Activated T-cell treated with anti-CD3 and anti-CD28 coated beads, Interleukin-2, amount 50 U/mL, for 24 hours (primary cell): ENCODE measurements around the gene PVALB.

ENCODE experiments used
- DNase-seq: peaks from one replicate; pipeline ENCODE4 v3.0.0-alpha.2; 2020
- H3K27ac Mint-ChIP-seq: 2 replicates; pipeline ENCODE4 v1.8.0; 2020; ENCODE audit warnings: mild to moderate bottlenecking, mixed read lengths
- H3K27me3 Mint-ChIP-seq: 2 replicates; pipeline ENCODE4 v1.8.0; 2020; ENCODE audit warnings: mixed read lengths
- H3K36me3 Mint-ChIP-seq: 2 replicates; pipeline ENCODE4 v1.8.0; 2020; ENCODE audit warnings: low read depth, mixed read lengths
- H3K4me1 Mint-ChIP-seq: 2 replicates; pipeline ENCODE4 v1.8.0; 2020; ENCODE audit warnings: low read depth, mixed read lengths
- H3K4me3 Mint-ChIP-seq: 2 replicates; pipeline ENCODE4 v1.8.0; 2020; ENCODE audit warnings: mild to moderate bottlenecking, moderate library complexity, mixed read lengths
- H3K9me3 Mint-ChIP-seq: 2 replicates; pipeline ENCODE4 v1.8.0; 2020; ENCODE audit warnings: mixed read lengths

The PVALB gene

GRCh38 chr22:36830601-36831000 lies 13.8 kb upstream of the PVALB start:
- H3K27ac Mint-ChIP-seq, result no peak overlapping the region
- H3K4me1 Mint-ChIP-seq, result peaks cover 22% of the 10 kb centered on the region
- DNase-seq, result no peak
- H3K4me3 Mint-ChIP-seq, result no peak overlapping the region
- peaks cover 30% of the 10 kb centered on the region for H3K27me3 Mint-ChIP-seq
- no peaks in the 10 kb centered on the region for H3K9me3 Mint-ChIP-seq
- H3K36me3 Mint-ChIP-seq, result no peaks in the 10 kb centered on the region

GRCh38 chr22:36829370-36830002 lies 12.7 kb upstream of the PVALB start:
- H3K4me1 Mint-ChIP-seq, result peaks cover 22% of the 10 kb centered on the region
- peaks cover 30% of the 10 kb centered on the region for H3K27me3 Mint-ChIP-seq
- H3K36me3 Mint-ChIP-seq, result no peaks in the 10 kb centered on the region
- no peak for DNase-seq
- H3K27ac Mint-ChIP-seq, result no peak overlapping the region
- no peak overlapping the region for H3K4me3 Mint-ChIP-seq
- H3K9me3 Mint-ChIP-seq, result no peaks in the 10 kb centered on the region

GRCh38 chr22:36828815-36829214 lies 12.0 kb upstream of the PVALB start:
- Mint-ChIP-seq H3K9me3 (no peaks in the 10 kb centered on the region), H3K36me3 (no peaks in the 10 kb centered on the region), H3K27me3 (peaks cover 32% of the 10 kb centered on the region), H3K4me3 (no peak overlapping the region), H3K27ac (no peak overlapping the region), H3K4me1 (peaks cover 22% of the 10 kb centered on the region)
- no peak for DNase-seq

GRCh38 chr22:36826262-36826661 lies 9.4 kb upstream of the PVALB start:
- H3K4me3 Mint-ChIP-seq, result no peak overlapping the region
- H3K36me3 Mint-ChIP-seq, result no peaks in the 10 kb centered on the region
- H3K27me3 Mint-ChIP-seq, result peaks cover 20% of the 10 kb centered on the region
- H3K9me3 Mint-ChIP-seq, result no peaks in the 10 kb centered on the region
- peaks cover 21% of the 10 kb centered on the region for H3K4me1 Mint-ChIP-seq
- no peak for DNase-seq
- H3K27ac Mint-ChIP-seq, result no peak overlapping the region

GRCh38 chr22:36824655-36825054 lies 7.8 kb upstream of the PVALB start:
- Mint-ChIP-seq H3K27ac (no peak overlapping the region), H3K4me3 (no peak overlapping the region), H3K9me3 (no peaks in the 10 kb centered on the region), H3K4me1 (peaks cover 7% of the 10 kb centered on the region), H3K27me3 (peaks cover 24% of the 10 kb centered on the region), H3K36me3 (no peaks in the 10 kb centered on the region)
- DNase-seq, result no peak

- H3K4me1 Mint-ChIP-seq, result no peaks in the 10 kb centered on the region
- no peaks in the 10 kb centered on the region for H3K9me3 Mint-ChIP-seq
- H3K36me3 Mint-ChIP-seq, result no peaks in the 10 kb centered on the region
- no peak overlapping the region for H3K27ac Mint-ChIP-seq
- no peak overlapping the region for H3K4me3 Mint-ChIP-seq
- DNase-seq, result no peak
- H3K27me3 Mint-ChIP-seq, result peaks cover 27% of the 10 kb centered on the region
Observed at GRCh38 chr22:36823186-36823839, 6.5 kb upstream of the PVALB start.

- H3K27me3 Mint-ChIP-seq, result peaks cover 35% of the 10 kb centered on the region
- H3K4me1 Mint-ChIP-seq, result peaks cover 1% of the 10 kb centered on the region
- H3K9me3 Mint-ChIP-seq, result no peaks in the 10 kb centered on the region
- H3K4me3 Mint-ChIP-seq, result no peak overlapping the region
- no peak for DNase-seq
- no peaks in the 10 kb centered on the region for H3K36me3 Mint-ChIP-seq
- no peak overlapping the region for H3K27ac Mint-ChIP-seq
Observed at GRCh38 chr22:36822581-36822980, 5.7 kb upstream of the PVALB start.

- DNase-seq, result no peak
- H3K36me3 Mint-ChIP-seq, result no peaks in the 10 kb centered on the region
- peaks cover 5% of the 10 kb centered on the region for H3K4me1 Mint-ChIP-seq
- peaks cover 59% of the 10 kb centered on the region for H3K27me3 Mint-ChIP-seq
- H3K4me3 Mint-ChIP-seq, result no peak overlapping the region
- no peak overlapping the region for H3K27ac Mint-ChIP-seq
- H3K9me3 Mint-ChIP-seq, result no peaks in the 10 kb centered on the region
Observed at GRCh38 chr22:36819112-36819511, 2.3 kb upstream of the PVALB start.

- H3K27me3 Mint-ChIP-seq, result peaks cover 66% of the 10 kb centered on the region
- peaks cover 5% of the 10 kb centered on the region for H3K4me1 Mint-ChIP-seq
- H3K9me3 Mint-ChIP-seq, result no peaks in the 10 kb centered on the region
- no peak overlapping the region for H3K4me3 Mint-ChIP-seq
- DNase-seq, result no peak
- H3K27ac Mint-ChIP-seq, result no peak overlapping the region
- no peaks in the 10 kb centered on the region for H3K36me3 Mint-ChIP-seq
Observed at GRCh38 chr22:36818010-36818642, 1.3 kb upstream of the PVALB start.

- Mint-ChIP-seq H3K27ac (no peak overlapping the region), H3K4me3 (no peak overlapping the region), H3K27me3 (peaks cover 70% of the 10 kb centered on the region), H3K9me3 (no peaks in the 10 kb centered on the region), H3K36me3 (no peaks in the 10 kb centered on the region), H3K4me1 (peaks cover 5% of the 10 kb centered on the region)
- DNase-seq, result no peak
Observed at GRCh38 chr22:36817525-36817848, 652 bp upstream of the PVALB start.

- Mint-ChIP-seq H3K27me3 (peaks cover 72% of the 10 kb centered on the region), H3K9me3 (no peaks in the 10 kb centered on the region), H3K4me1 (peaks cover 5% of the 10 kb centered on the region), H3K36me3 (no peaks in the 10 kb centered on the region), H3K27ac (no peak overlapping the region), H3K4me3 (no peak overlapping the region)
- no peak for DNase-seq
Observed at GRCh38 chr22:36816339-36816635, 548 bp downstream of the PVALB start.

GRCh38 chr22:36815558-36816338 lies 1.1 kb downstream of the PVALB start:
- H3K4me3 Mint-ChIP-seq, result no peak overlapping the region
- H3K36me3 Mint-ChIP-seq, result no peaks in the 10 kb centered on the region
- peaks cover 71% of the 10 kb centered on the region for H3K27me3 Mint-ChIP-seq
- H3K4me1 Mint-ChIP-seq, result peaks cover 5% of the 10 kb centered on the region
- no peak overlapping the region for H3K27ac Mint-ChIP-seq
- no peak for DNase-seq
- H3K9me3 Mint-ChIP-seq, result no peaks in the 10 kb centered on the region

- Mint-ChIP-seq H3K27ac (no peak overlapping the region), H3K4me3 (no peak overlapping the region), H3K27me3 (peaks cover 67% of the 10 kb centered on the region), H3K36me3 (no peaks in the 10 kb centered on the region), H3K9me3 (no peaks in the 10 kb centered on the region), H3K4me1 (peaks cover 5% of the 10 kb centered on the region)
- DNase-seq, result no peak
Observed at GRCh38 chr22:36814801-36815200, 2.0 kb downstream of the PVALB start.

GRCh38 chr22:36811094-36811800 lies 5.6 kb downstream of the PVALB start:
- Mint-ChIP-seq H3K4me1 (peaks cover 18% of the 10 kb centered on the region), H3K36me3 (no peaks in the 10 kb centered on the region), H3K27ac (no peak overlapping the region), H3K27me3 (peaks cover 38% of the 10 kb centered on the region), H3K9me3 (no peaks in the 10 kb centered on the region), H3K4me3 (no peak overlapping the region)
- no peak for DNase-seq
